Activated CD4-positive, alpha-beta T cell treated with anti-CD3 and anti-CD28 coated beads, Interleukin-2, Interleukin-6, amounts not matched to agents 100 ng/mL and 50 ng/mL, durations not matched to agents 16 hours and 8 hours (primary cell): ENCODE measurements around the gene ITGB1BP1.

ENCODE experiments used
- DNase-seq: peaks from one replicate; pipeline ENCODE4 v3.0.0-alpha.2; 2020

ITGB1BP1 gene

GRCh38 chr2:9423100-9423921 is at the start of gene ITGB1BP1, which contains the start of gene CPSF3:
Gene ITGB1BP1 (minus strand): TSS chr2:9423528. CDS start chr2:9418697, 4,831 bp downstream.
Gene CPSF3 (plus strand): TSS chr2:9423654. CDS start chr2:9423774, 120 bp downstream.
- peak; percentile 99 for DNase-seq

DNA sequence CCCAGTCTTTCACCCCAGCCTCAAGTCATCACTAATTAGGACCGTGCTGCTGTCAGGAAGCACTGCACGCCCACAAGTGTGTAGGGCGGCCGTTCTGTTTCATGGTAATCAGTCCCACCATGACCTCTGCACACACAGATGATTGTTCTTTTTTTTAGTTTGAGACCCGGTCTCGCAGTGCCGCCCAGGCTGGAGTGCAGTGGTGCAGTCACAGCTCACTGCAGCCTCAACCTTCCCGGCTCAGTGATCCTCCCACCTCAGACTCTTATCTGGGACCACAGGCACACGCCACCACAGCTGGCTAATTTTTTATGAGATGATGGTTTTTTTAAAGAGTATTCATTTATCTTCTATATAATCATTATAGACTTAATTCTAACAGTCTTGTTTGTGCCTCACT is 49.2 kb upstream of the ITGB1BP1 start:
- no peak for DNase-seq

- no peak for DNase-seq
Measured at GRCh38 chr2:9471206-9471605, 47.9 kb upstream of the ITGB1BP1 start.

- DNase-seq = no peak
Measured at GRCh38 chr2:9467687-9468086, 44.4 kb upstream of the ITGB1BP1 start.

DNA sequence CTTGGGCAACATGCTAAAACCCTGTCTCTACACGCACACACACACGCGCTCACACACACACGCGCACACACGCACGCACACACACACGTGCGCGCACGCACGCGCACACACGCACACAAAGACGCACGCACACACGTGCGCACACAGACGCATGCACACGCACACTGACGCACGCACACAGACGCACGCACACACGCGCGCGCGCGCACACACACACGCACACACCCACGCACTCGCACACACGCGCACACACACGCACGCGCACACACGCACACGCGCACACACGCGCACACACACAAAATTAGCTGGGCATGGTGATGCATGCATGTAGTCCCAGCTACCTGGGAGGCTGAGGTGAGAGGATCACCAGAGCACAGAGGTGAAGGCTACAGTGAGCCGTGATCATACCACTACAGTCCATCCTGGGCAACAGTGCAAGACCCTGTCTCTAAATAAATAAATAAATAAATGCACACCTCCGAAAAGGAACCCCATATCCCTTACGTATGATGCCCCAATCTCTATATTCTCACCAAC is 42.9 kb upstream of the ITGB1BP1 start:
- no peak for DNase-seq

DNA sequence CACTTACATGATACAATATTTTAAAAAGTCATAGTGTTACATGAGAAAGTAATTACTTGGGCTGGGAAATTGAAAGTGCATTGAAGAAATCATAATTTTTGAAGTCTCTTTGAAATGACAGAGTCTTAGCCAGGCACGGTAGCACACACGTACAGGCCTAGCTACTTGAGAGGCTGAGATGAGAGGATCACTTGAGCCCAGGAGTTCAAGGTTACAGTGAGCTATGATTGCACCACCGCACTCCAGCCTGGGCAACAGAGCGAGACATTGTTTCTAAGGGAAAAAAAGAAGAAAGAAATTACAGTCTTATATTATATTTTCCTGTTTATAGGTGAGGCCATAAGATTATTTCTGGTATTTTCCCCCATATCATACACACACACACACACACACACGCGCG is 41.8 kb upstream of the ITGB1BP1 start:
- DNase-seq = no peak

DNA sequence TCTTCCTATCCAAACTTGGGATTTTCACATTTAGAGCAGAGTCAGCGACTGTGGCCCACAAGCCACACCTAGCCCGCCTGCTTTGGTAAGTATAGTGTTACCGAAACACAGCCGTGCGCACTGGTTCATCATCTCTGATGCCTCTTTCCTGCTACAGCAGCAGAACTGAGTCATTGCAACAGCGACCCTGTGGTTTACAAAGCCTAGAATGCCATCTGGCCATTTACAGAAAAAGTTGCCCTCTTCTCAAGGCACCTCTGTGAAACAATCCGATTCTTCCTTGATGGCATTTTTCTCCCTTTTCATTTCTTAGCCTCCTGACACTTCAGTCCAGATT is 40.3 kb upstream of the ITGB1BP1 start:
- DNase-seq = peak; percentile 67

GRCh38 chr2:9462886-9463697 is 39.8 kb upstream of the ITGB1BP1 start:
- no peak for DNase-seq

DNA sequence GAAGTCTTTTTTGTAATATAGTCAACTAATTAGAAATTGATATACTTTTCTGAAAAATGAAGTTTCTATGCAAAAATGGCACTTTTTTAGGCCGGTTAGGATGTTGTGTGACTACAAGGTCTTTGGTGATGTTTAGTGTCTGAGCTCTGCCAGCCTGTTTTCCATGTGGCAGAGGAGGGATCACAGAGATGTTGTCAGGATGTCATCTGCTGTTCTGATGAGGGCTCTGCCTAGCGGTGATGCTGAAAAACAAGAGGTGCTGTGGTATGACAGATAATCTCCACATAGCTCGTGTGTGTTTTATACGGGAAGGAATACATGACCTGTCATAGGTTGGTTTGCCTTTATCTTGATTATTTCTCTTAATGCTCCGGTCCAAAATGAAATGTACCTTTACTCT is 39.0 kb upstream of the ITGB1BP1 start:
- DNase-seq = no peak

GRCh38 chr2:9461079-9461478 is 37.8 kb upstream of the ITGB1BP1 start:
- no peak for DNase-seq

GRCh38 chr2:9460441-9461017 is 37.2 kb upstream of the ITGB1BP1 start:
- no peak for DNase-seq

- DNase-seq = no peak
Measured at GRCh38 chr2:9451231-9451630, 27.9 kb upstream of the ITGB1BP1 start.

GRCh38 chr2:9445089-9445488 is 21.8 kb upstream of the ITGB1BP1 start:
- peak; percentile 23 for DNase-seq

GRCh38 chr2:9443526-9443925 is 20.2 kb upstream of the ITGB1BP1 start:
- DNase-seq = no peak

DNA sequence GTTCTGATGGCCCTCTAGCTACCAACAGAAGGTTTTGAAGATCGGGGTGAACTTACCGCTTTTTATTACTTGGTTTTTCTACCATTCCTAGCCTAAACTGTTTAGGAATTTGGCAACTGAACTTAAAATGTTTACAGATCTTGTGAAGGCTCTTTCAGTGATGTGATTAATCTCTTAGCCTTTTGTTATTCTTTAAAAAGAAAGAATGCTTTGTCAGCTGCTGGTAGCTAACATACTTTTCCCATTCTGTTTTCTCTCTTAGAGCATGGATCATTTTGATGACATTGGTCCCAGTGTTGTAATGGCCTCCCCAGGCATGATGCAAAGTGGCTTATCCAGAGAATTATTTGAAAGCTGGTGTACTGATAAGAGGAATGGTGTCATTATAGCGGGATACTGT is 18.2 kb upstream of the ITGB1BP1 start:
- no peak for DNase-seq

GRCh38 chr2:9440058-9440727 is 16.9 kb upstream of the ITGB1BP1 start:
- no peak for DNase-seq

GRCh38 chr2:9439536-9439935 is 16.2 kb upstream of the ITGB1BP1 start:
- DNase-seq = no peak

GRCh38 chr2:9434489-9434888 is 11.2 kb upstream of the ITGB1BP1 start:
- DNase-seq = no peak

- DNase-seq = no peak
Measured at GRCh38 chr2:9430316-9431293, 7.3 kb upstream of the ITGB1BP1 start.

- no peak for DNase-seq
Measured at GRCh38 chr2:9428965-9429577, 5.7 kb upstream of the ITGB1BP1 start.
